ENCODE measurements around the gene KRT17. TPM values are rescaled to one million over a fixed set of nuclear protein-coding genes. Genes with fewer than 3 reads are reported as not detected.

The KRT17 gene
- total RNA-seq, 1 experiment from 2014 or later: 1.5 TPM

GRCh38 chr17:41593306-41593981, 30.9 kb downstream of the KRT17 start:
- ChIA-PET POLR2A (interaction anchor here (0.6 kb wide), 1 partner anchor 51 kb away, joined by 4 read pairs; no protein-coding TSS in a partner anchor), CTCF (interaction anchor here (0.6 to 3.5 kb wide), 9 partner anchors 14 to 72 kb away, joined by 3 to 15 read pairs (median 4); no protein-coding TSS in a partner anchor)
- 0 out of 2 replicates have a peak, but pooled peaks cover 3% of the 10 kb centered on the region for H3K9me3 Mint-ChIP-seq
- H3K4me1 Mint-ChIP-seq: peaks cover 3% of the 10 kb centered on the region
- H3K27me3 Mint-ChIP-seq (ENCODE audit: low read depth): no peaks in the 10 kb centered on the region; the same call in 1 of the 2 replicates
- ATAC-seq (no peak), DNase-seq (ENCODE audit: low spot score) (no peak)
- no peak overlapping the region for H3K4me3 Mint-ChIP-seq
- TF ChIP-seq NR3C1 (CRISPR knock-in tag; conservative IDR thresholded peaks at IDR 0.05; ENCODE audit: low read depth) (no peak), ZNF317 (CRISPR knock-in tag; IDR thresholded peaks at IDR 0.05; ENCODE audit: borderline replicate concordance, low read depth) (no peak), GABPB1 (CRISPR knock-in tag; IDR thresholded peaks at IDR 0.05) (no peak)
- H3K27ac Mint-ChIP-seq: no peak overlapping the region
- H3K36me3 Mint-ChIP-seq: no peaks in the 10 kb centered on the region

GRCh38 chr17:41592601-41593305, 31.6 kb downstream of the KRT17 start:
- ChIA-PET POLR2A (no interaction called here), CTCF (interaction anchor here (1.1 to 3.5 kb wide), 8 partner anchors 14 to 73 kb away, joined by 3 to 15 read pairs (median 8); no protein-coding TSS in a partner anchor)
- Mint-ChIP-seq H3K27me3 (ENCODE audit: low read depth) (no peaks in the 10 kb centered on the region; the same call in 1 of the 2 replicates), H3K27ac (no peak overlapping the region), H3K9me3 (0 out of 2 replicates have a peak, but pooled peaks cover 1% of the 10 kb centered on the region), H3K4me1 (peaks cover 3% of the 10 kb centered on the region), H3K4me3 (no peak overlapping the region), H3K36me3 (no peaks in the 10 kb centered on the region)
- no peak for DNase-seq (ENCODE audit: low spot score)
- no peak for ATAC-seq
- no peak for TF ChIP-seq NFYB (CRISPR knock-in tag; conservative IDR thresholded peaks at IDR 0.05; ENCODE audit: low read depth)

- Mint-ChIP-seq H3K9me3 (no peaks in the 10 kb centered on the region), H3K36me3 (no peaks in the 10 kb centered on the region), H3K4me1 (peaks cover 3% of the 10 kb centered on the region), H3K27ac (no peak overlapping the region), H3K27me3 (ENCODE audit: low read depth) (no peaks in the 10 kb centered on the region), H3K4me3 (no peak overlapping the region)
- TF ChIP-seq AR (CRISPR knock-in tag; IDR thresholded peaks at IDR 0.05) (no peak), ZNF416 (CRISPR knock-in tag; IDR thresholded peaks at IDR 0.05) (no peak), PRDM15 (CRISPR knock-in tag; IDR thresholded peaks at IDR 0.05) (no peak), IRF1 (CRISPR knock-in tag; IDR thresholded peaks at IDR 0.05) (no peak), ARID4B (CRISPR knock-in tag; IDR thresholded peaks at IDR 0.05; ENCODE audit: borderline replicate concordance) (no peak), ERG (CRISPR knock-in tag; IDR thresholded peaks at IDR 0.05) (no peak), E2F5 (CRISPR knock-in tag; IDR thresholded peaks at IDR 0.05) (no peak), ZNF423 (CRISPR knock-in tag; IDR thresholded peaks at IDR 0.05) (no peak)
- ChIA-PET CTCF (interaction anchor here (1.6 to 1.7 kb wide), 2 partner anchors 10 to 59 kb away, joined by 5 to 6 read pairs; no protein-coding TSS in a partner anchor), POLR2A (no interaction called here)
- DNase-seq (ENCODE audit: low spot score): no peak
- peak; percentile 39; the same call in 1 of the 2 replicates for ATAC-seq
These were observed 35.1 kb downstream of the KRT17 start for GRCh38 chr17:41589301-41589700.

Data from WTC11 (cell line).